Activated CD4-positive, alpha-beta T cell treated with anti-CD3 and anti-CD28 coated beads for 24 hours (primary cell): ENCODE measurements around the gene ARL4C.

Experiments
- DNase-seq, 2 donors: peaks; one replicate each; pipeline ENCODE4 v3.0.0-alpha.2; 2020; ENCODE audit warnings: low read depth in 2 of 2

ARL4C gene

DNA sequence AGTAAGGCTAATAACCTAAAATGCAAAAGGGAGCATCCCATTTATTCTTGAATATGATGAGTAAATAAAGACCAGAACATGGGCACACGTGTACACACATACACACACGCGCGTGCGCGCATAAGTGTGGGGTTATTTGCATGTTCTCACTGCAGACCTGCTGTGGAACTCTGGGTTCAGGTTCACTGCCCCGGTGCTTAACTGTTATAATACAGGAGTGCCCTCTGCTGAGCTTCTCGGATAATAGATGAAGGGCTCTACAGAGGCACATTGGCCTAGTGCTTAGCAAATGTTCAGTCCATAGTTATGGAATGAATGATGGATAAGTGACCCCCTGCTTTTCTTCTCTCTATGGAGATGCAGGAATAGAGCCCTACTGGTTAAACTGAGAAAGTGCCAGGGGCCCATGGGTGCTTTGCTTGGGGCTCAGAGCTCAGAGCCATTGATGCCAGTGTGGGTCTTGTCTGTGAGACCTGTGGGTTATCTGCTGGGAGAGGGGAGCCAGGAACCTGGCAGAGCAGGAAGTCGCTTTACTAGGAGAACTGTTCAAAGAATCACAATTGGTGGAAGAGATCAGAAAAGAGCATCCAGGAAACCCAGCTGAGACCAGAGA lies 3.6 kb upstream of the ARL4C start:
- DNase-seq = peak in 1 of 2 donors; percentile 47

DNA sequence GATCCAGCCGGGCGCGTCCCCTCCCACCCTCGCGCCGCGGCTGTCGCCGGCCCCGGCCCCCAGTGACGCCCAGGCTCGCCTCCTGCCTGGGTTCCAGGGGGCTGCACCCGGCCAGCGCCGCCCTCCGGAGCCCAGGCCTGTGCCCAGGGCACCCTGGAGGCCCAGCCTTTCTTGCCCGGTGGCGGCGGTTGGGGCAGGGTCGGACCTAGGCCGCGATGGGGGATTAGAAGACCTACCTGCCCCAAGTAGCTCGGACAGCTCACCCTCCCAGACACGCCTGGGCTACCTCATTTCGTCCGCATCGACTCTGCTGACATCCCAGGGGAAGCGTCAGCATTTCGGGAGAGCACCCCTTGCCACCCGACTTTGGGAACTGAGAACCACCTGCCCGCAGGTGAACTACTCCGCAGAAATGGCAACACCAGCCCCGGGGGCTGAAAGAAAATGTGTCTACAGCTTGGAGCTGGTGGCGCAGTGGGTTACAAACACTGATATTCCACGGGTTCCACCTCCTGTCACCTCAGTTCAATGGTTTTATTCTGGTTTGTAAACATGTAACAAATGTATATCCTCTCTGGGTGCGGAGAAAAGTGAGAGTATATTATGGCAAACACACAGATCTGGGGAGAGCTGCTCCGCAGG lies 834 bp upstream of the ARL4C start:
- DNase-seq = no peak

DNA sequence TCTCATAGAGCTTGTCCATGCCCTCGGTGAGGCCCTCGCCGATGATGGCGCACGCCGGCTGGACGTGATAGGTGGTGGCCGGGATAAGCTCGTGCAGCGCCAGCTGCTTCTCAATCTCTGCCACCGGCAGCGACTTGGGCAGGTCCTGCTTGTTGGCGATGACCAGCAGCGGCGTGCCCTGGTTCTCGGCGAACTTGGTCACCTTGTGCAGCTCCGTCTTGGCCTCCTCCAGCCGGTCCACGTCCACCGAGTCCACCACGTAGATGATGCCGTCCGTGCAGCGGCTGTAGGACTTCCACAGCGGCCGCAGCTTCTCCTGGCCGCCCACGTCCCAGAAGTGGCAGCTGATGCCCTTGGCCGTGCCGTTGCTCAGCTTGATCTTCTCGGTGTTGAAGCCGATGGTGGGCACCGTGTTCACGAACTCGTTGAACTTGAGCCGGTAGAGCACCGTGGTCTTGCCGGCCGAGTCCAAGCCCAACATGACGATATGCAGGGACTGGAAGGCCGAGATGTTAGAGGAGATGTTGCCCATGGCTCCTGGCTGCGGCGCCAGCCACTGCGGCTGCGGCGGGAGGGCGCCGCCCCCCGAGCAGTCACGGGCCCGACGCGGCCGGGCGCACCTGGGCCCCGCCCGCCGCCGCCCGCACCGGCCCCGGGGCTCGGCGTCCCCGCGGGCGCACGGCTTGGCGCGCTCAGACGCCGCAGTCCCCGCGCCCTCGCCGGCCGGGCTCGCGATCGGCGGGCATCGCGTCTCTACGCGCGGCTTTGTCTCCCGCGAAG lies 636 bp downstream of the ARL4C start:
- no peak for DNase-seq

DNA sequence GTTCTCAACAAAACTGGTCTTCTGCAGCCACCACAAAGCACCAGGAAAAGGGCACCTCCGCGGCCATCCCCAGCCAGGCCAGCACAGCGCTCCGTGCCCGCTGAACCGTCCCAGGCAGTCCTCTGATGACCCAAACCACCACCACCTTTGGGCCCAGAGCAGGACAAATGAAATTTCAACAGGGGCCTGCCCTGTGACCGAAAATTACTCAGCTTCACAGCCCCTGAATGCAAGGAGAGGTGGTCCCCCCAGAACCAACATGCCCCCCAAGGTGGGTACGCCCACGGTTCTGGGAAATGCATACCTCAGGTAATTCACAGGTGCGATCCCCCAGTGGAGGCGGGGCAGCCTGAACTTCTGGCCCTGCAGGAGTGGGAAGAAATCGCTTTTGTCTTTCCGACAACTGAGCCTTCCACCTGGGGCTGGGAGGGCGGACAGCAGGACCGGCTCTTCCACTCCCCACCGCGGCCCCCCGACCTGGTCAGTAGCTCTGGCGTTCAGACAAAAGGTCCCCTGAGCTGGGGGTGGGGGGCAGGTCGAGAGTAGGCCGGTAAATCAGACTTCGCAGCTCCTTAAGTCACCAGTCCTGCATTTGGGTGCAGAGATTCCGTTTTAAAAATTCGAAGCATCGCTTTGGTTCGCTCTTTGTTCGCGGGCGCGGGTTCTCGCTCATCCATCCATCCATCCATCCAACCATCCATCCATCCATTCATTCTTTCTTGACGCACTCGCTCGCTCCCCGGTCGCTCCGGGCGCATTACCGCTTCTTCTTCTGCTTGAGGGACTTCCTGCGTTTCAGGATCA lies 1.4 kb downstream of the ARL4C start:
- no peak for DNase-seq

DNA sequence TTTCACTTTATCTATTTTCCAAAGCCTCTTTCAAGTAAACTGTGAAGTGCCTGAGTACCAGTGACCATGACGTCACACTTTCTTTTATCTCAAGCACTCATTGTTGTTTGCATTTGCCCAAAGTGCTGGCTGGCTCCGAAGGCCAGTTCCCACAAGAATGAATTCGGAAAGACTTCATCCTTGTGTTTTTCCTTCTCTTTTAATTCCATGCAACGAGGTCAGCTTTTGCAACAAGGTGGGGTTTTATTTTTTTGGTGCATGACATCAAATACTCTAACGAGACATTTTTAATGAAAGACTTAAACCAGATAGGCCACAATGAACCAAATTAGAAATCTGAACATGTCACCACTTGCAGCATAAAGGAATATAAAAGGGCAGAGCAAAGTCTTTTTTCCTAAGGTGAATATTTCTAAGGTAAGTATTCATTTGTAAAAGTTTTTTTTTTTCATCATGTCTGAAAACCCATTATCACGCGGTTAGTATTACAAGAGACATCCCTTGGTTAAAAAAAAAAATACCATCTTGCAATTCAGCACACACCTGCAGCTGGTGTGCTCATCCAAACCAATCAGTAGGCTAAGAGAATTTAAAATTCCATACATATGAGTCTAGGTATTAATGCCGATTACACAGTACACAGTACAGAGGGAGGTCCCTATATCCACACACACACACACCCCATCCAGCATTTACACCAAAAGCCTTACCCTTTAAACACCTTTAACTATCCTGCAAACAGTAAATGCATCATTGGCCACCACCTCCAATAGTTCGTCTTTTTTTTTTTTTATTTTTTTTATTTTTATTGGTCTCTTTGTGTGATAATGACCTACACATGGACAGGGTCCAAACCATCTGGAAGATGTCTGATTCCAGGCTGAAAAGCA lies 2.3 kb downstream of the ARL4C start:
- DNase-seq = no peak

DNA sequence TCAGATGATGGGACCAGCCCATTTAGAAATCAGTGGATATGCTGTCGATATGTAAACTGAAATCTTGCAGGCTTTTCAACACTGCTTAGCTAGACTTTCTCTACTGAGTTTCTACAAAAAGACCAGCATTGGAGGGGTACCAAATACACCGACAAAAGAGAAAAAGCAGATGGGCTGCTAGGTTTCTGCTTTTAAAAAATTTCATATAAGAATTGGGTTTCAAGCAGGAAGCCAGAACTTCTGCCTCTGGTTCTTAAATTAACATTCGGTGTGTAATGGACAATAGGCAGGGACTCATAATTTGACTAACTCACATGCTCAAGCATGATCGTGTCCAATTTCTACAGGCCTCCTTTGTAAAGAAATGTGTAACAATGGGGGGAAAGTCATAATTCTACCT lies 3.1 kb downstream of the ARL4C start:
- no peak for DNase-seq

DNA sequence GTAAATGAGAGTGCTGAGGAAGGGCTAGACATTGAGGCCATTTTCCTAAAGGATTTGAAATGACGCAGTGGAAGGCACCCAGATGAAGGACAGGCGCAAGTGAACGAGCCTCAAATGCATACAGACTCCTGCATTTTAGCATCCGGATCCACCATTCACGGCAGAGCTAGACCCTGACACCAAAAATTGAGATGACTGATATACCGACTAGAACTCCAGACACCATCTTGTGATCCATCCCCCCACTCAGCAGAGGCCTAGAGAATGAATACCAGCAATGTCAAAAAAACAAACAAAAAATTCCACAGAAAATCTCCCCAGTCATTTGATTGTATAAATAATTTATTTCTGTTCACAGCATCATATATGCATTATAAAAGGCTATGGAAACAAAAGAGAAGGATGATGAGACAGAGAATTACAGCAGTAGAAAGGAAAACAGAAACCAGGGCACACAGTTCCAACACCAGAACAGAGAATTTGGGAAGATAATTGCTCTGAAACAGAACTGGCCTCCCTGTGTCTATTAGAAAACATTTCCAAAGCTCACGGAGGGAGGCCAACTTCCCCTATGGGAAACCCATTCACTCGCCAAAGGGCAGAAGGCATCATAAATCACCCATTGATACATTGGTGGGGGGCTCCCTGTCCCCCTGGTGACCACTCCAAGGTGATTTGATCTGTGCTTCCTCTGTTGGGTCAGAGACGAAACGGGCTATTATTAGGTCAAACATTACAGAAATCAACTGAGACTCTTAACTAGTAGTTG lies 4.0 kb downstream of the ARL4C start:
- DNase-seq = no peak

DNA sequence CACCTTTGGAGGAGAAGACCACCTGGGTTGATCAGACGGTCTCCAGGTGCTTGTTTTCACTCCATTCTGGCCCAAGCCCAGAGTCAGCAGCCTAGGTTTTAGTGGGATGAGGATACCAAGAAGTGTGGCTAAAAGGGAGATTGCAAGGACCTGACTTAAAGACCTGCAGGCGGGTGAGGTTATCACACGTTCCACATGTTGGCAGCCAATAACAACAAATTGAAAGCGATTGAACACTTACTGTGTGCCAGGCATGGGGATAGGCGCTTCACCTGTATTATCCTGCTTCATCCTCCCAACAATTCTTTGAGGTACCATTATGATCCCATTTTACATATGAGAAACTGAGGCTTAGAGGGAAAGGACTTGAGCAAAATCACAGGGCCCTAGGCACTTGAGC lies 5.0 kb downstream of the ARL4C start:
- no peak for DNase-seq

DNA sequence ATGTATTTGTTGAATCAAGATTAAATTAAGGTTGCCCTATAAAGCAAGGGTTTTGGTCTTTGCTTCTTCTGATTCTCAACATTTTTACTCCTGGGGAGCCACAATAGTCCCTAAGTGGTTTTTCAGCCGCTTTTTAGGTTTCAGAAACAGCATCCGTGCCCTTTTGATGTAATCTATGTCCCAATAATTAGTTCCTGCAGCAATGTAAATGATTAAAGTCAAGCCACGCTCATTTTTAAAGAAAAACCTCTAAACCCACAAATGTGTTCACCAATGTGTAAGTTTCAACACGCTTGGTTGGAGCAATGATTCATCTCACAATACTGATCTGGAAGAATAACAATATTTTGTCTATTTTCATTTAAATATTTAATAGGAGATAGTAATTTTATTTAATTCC lies 5.6 kb downstream of the ARL4C start:
- no peak for DNase-seq

DNA sequence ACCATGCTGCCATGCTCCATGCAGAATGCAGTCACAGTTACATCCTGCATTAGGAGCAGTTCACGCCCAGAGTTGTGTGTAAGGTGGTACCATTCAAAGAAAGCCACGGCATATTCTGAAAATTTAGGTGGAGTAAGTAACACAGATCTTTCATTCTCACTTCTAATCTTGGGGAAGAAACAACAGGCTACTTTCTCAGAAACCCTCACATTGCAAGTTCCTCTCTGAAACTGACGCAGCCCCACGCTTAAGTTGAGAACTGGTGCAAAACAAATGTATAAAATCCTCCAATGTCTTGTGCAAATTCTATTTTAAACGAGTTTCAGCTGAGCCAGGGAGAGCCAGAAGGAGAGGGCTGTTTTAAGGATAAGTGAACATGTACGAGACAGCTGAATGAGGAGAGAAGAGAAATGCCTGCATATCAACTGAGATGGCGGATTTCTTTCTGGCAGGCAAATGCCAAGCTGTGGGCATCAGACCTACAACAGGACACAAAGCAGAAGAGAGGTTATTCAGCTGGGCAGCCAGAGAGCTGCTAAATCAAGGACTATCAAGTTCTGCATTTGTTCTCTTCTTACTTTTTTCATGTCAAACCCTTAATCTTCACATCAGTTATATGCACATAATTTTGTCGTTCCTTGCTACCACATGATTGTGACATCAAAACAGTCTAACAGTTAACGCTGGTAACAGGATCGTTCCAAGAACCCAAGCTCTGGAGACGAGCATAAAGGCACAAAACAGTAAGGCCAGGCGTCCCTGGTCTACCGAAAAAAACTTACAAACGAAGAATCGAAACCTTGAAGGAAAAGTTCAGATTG lies 6.4 kb downstream of the ARL4C start:
- no peak for DNase-seq

DNA sequence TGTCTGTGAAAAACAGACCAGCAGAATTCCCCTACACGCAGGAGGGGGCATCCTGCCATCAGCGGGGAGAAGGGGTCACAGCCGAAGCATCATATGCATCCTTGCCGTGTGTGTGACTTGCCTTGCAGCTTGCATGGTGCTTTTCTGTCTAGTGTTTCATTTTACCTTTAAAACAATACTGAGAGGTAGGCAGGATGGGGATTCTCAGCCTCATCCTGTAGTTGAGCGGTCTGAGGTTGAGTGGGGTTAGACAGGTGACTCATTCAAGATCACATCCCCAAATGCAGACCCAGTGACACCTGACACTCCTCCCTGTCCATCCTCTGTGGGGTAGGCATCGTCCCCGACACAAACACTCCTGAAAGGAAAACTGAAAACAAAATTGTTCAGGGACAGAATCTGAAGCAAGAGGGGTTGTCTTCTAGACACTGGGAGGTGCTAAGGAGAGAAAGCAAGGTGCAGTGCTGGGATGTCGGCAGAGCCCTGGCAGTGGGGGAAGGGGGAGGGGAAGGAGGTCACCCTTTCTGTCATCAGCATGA lies 7.9 kb downstream of the ARL4C start:
- DNase-seq = no peak

DNA sequence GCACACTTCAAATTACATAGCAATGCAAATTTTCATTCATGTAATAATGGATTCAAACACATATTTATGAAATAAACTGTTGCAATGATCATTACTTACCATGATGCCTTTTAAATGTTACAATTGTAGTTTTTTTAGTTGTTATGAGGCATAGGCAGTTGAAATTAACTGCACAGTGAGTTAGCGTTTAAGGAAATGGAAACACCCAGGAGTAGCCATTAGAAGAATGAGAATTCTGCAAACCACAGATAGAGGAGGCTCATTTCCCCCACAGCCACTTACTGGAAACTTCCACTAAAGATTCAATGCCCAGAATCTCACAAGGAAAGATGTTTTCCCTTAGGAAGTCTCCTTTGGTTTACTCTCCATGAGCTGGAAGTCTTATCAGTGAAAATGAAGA lies 8.4 kb downstream of the ARL4C start:
- DNase-seq = no peak

DNA sequence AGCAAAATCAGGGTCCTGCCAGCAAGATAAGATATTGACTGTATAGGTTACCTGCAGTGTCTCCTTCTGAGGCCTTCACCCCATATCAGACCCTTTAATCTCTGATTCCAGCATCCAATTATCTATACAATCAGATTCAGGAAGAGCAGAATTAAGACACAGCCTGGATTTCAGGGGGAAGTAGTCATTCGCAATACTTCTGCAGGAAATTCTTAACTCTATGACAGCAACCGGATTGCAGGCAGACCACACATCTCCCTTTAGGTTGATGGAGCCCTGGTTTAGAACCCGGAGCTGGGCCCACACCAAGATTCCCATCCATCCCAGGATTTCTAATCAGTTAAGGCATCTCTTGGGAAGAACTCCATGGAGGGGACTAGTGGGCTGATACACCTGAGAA lies 9.5 kb downstream of the ARL4C start:
- DNase-seq = no peak

DNA sequence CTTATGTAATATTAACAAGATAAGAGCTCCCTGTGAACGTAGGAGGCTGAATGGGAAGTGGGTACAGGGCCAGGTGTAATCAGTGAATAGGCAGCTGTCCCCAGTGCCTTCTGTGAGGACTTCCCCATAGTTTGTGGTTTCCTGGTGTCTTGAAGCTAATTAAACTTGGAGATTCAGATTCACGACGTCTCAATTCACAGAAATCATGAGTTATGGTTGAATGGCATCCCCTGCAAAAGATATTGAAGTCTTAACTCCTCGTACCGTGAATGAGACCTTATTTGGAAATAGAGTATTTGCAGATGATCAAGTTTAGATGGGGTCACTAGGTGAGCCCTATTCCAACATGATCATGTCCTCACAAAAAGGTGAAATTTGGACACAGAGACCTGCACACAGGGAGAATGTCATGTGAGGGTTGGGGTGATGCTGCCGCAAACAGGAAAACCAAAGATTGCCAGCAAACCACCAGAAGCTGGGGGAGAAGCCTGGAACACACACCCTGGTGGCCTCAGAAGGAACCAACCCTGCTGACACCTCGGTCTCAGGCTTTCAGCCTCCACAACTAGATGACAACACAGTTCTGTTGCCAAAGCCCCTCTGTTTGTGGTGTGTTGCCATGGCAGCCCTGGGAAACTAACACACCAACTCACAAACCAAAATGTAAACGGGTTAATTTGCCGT lies 13.2 kb downstream of the ARL4C start:
- peak in 1 of 2 donors; percentile 38 for DNase-seq

DNA sequence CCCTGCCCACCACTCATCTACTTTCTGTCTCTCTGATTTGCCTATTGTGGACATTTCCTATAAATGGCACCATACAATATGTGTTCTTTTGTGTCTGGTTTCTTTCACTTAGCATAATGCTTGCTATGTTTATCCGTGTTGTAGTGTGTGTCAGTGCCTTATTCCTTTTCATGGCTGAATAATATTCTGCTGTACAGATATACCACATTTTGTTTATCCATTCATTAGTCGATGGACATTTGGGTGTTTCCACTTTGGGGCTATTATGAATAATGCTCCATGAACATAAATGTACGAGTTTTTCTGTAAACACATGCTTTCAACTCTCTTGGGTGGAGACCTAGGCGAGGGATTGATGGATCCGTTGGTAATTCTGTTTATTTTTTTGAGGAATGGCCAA lies 15.6 kb downstream of the ARL4C start:
- DNase-seq = no peak

DNA sequence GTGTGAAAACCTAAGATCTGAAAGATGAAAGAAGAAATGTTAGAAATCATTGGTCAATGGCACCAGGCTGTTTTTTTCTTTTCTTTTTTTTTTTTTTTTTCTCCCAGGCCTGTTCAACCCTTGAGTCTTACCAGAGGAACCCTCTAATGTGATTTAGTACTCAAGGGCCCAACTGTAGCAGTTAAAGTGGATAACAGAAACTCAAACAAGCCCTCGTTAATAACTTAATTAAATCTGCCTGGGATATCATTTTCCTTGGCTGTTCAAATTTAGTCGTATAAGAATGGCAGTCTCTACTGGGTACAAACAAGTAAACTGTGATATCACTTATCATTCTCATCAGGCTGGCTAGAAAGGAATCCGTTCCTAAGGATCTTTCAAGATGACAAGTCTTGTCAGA lies 16.5 kb downstream of the ARL4C start:
- no peak for DNase-seq

DNA sequence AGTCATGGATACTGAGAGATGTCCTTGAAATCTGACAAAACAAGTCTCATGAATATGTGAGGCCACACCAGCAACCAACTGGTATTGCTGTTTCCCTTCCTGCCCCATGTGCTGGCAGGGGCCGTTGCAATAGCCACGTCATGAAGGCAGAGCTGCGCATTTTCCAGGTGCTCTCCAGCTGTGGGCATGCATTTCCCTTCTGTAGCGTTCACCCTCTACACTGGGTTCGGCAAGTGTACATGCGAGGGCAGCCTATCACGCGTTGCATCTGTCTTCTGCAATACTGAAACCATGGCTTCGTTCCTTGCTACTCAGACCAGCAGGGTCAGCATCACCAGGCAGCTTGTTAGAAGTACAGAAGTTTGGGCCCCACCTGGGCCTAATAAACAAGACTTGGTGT lies 17.4 kb downstream of the ARL4C start:
- DNase-seq = no peak

DNA sequence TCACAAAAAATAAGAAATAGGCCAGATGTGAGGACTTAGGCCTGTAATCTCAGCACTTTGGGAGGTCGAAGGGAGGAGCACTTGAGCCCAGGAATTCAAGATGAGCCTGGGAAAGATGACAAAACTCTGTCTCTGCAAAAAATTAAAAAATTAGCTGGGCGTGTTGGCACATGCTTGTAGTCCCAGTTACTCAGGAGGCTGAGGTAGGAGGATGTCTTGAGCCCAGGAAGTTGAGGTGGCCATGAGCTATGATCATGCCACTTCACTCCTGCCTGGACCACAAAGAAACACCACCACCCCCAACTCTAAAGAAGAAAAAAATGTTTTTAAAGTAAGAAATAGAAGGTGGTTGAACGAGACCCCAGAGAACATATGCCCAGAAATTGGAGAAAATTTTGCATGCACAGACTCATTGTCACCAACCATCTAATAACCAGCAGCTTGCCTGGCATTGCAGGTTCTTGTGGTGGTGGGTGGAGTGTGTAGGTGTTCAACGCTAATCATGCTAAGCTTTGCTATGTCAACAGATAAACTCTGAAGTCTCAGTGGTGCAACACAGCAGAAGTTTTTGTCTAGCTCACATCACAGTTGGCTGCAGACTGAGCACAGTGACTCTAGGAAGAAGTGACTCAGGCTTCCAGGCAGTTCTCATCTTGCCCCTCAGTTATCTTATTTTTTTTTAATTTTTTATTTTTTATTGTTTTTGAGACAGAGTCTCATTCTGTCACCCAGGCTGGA lies 18.6 kb downstream of the ARL4C start:
- no peak for DNase-seq
